GM19238 (cell line): ENCODE measurements around the gene LRRC30.
"Not testable (repeated sequence)": the region's sequence is repeated elsewhere in the genome, so short reads cannot be mapped to it uniquely, and the experiment has no call there.

Source experiments
- DNase-seq: peaks from one replicate; pipeline ENCODE4 v3.0.0; 2011; ENCODE audit warnings: low spot score; ENCODE audit not compliant: insufficient read length

Gene LRRC30

DNA sequence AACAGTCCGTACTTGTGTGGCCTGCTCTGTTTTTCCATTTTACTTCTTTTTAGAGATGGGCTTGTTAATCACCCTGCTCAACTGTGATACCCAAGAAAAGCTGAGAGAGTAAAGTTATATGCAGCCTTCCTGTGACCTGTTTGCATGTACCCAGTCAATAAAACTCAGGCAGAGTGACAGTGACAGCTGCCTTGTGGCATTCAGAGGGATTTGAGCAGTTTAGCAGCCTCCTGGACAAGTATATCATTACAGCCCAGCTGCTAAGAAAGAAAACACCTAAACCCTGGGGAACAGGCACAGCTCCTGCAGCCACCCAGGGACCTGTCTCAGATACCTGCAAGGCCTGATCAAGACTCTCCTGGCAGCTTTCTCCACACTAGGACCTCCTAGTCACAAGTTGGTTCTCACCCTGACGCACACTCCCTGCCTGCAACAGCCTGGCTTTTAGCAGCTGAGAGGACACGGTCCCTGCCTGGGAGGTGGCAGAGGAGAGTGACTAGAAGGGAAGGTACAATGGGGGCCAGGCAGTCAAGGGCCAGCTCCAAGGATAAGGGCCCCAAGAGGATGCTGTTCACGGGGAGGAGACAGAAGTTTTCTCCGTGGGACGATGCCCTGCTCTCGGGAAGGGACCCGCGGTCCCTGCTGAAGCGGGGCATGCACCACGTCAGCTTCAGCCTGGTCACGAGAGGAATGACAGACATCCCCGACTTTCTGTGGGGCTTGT lies at the start of gene LRRC30:
Gene LRRC30, plus strand, starts transcription at position 464 of the 724 bp plus-strand sequence. Its CDS starts 50 bp downstream, at position 514.
- DNase-seq: no peak

DNA sequence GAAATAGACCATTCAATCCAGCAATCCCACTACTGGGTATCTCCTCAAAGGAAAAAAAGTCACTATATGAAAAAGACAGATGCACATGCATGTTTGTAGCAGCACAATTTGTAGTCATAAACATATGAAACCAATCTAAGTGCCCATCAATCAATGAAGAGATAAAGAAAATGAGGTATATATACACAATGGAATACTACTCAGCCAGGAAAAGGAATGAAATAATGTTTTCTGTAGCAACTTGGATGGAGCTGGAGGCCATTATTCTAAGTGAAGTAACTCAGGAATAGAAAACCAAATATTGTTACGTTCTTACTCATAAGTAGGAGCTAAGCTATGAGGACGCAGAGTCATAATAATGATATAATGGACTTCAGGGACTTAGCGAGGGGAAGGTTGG lies 45.2 kb upstream of the LRRC30 start:
- no peak for DNase-seq

DNA sequence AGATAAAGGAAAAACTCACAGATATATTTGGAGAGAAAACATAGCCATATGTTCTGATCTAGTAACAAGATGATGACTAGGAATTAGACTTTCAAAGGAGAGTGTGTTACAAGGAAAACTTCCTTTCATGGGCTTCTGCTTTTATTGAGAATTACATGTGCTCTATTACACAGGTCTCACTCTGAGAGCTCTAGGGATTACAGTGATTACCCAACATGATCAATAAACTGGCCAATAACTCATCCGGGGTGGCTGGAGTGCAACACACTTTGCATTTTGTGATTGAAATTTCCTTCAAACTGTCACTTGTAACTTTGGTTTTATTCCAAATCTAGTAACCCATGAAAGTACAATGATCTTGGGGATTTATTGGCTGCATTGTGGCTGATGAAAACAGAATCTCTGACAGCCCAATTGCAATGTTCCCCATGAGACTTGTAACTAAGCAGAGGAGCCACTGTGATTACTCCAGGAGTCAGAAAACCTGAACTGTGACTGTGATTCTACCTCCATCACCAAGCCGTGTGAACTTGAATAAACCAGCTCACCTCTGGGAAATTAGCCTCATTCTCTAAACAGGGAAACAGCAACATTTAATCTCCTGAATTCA lies 40.2 kb upstream of the LRRC30 start:
- no peak for DNase-seq

DNA sequence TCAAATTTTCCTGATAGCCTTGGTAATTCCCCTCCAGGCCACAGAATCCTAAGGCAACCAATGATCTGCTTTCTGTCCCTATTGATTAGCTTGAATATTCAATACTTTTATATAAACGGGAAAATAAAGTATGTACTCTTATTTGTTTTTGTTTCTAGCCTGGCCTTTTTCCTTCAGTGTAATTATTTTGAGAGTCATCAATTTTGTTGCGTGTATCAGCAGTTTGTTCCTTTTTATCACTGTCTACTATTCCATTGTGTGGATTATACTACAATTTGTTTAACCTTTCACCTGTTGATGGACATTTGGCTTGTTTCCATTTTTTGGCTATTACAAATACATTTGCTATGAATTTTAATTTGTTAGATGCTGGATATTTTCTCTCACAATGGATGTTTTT lies 39.2 kb upstream of the LRRC30 start:
- no peak for DNase-seq

DNA sequence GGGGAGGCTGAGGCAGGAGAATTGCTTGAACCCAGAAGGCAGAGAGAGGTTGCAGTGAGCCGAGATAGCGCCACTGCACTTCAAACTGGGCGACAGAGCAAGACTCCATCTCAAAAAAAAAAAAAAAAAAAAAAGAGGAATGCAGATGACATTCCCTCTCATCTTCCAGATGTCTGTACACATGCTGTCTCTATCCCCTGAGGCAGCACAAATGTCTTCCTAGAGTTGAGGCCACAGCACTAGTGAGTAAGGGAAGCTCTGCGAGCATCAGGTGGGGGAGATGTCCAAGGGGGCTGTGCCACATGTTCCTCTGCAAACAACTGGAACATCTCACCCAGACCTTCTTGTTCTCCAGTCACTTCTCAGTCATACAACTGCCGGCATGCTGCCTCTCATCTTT lies 35.6 kb upstream of the LRRC30 start:
- DNase-seq: no peak

DNA sequence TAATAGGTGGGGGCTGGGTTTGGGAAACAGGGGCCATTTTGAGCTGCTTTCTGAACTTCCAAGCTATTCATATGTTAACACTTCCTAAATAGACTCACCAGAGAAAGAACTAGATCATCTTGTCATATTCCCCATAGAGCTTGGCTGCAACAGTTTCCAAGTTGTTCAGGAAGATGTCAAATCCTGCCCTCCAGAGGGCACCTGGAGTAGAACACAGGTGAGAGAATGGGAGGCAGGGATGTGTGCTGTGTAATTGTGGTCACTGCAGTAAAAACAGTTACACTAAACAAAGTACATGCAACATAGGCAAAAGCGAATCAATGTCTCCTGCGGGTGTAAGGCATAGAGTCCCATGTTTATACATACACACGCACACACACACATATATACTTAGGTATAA lies 34.5 kb upstream of the LRRC30 start:
- DNase-seq: no peak

DNA sequence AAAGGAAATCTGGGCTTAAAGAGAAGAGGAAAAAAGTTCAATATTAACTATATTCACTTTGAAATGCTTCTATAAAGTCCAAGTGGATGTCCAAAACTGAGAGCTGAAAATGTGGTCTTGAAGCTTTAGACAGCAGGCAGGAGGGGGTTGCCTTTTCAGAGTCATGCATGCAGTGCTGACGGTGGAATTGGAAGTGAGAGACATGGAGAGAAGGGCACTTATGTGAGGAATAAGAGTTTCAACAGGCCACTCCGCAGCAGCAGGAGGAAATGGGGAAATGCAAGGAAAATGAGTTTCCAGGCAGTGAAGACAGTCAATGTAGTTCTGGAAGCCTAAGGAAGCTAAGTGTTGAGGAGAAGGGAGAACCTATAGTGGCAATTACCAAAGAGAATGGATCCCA lies 33.0 kb upstream of the LRRC30 start:
- DNase-seq: no peak

DNA sequence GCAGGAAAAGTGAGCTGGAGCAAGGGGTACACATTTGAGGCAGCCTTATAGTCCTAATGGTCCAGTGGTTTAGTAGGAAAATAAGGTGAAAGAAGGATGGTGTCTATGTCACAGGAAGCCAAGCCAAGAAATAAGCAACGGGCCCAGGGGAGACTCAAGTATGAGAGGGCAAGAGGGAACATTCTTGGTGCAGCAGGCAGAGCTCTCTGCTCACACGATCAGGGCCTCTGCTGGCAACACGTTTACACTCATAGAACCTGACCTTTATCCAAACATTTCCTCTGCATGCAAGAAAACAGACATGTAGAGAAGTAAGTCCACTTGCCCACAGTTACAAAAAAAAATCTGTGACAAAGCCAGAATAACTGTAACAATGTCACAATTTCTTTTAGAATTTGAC lies 32.6 kb upstream of the LRRC30 start:
- no peak for DNase-seq

DNA sequence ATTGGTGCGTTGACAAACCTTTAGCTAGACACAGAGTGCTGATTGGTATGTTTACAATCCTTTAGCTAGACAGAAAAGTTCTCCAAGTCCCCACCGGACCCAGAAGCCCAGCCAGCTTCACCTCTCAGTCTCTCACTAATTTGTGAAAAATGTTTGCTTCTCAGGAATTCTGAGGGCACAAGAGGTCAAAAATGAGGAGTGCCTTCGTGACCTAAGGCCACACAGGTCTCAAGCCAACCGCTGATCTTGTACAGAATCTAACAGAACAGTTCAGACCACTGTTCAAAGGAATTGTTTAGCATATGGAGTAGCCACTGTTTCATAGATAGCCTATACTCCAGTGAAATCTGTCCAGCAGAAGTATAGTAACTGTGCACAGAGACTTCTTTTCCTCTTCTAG lies 29.8 kb upstream of the LRRC30 start:
- no peak for DNase-seq

DNA sequence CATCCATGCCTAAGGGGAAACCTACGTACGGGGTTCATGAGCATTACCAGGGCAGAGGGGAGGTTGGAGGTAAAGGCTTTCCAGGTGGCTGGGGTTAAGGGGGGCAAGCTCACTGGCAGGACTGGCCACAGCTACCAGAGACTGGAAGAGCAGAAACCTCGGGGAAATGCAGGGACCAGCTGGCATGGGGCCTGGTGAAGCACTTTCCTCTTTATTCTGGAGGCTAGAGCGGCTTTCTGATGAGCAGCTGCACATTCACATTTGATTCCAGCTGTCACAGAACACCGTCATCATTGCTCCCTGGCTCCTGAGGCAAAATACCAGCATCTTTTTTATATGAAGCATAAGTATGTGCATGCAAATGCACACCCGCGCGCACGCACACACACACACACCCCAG lies 28.7 kb upstream of the LRRC30 start:
- DNase-seq: no peak

DNA sequence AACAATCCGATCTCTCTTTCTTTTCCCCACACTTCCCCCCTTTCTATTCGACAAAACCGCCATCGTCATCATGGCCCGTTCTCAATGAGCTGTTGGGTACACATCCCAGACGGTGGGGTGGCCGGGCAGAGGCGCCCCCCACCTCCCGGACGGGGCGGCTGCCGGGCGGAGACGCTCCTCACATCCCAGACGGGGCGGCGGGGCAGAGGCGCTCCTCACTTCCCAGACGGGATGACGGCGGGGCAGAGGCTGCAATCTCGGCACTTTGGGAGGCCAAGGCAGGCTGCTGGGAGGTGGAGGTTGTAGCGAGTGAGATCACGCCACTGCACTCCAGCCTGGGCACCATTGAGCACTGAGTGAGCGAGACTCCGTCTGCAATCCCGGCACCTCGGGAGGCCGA lies 27.3 kb upstream of the LRRC30 start:
- not testable (repeated sequence) for DNase-seq

DNA sequence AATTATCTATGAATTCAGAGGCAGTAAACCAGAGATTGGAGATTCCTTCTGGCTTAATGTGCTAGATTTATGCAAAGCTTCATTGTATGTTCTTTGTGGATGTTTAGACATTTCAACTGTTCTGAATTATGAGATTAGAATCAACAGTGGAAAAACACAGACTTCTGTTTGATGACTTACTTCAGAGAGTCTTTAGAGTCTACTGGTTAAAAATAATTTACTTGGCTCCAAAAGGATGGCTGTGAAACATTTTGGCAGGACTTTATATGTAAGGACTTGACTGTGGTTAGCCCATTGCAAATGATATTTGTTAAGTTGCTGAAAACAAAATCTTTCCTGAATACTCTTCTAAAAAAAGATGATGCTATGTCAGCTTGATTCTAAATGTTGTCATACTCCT lies 25.5 kb upstream of the LRRC30 start:
- DNase-seq: no peak

DNA sequence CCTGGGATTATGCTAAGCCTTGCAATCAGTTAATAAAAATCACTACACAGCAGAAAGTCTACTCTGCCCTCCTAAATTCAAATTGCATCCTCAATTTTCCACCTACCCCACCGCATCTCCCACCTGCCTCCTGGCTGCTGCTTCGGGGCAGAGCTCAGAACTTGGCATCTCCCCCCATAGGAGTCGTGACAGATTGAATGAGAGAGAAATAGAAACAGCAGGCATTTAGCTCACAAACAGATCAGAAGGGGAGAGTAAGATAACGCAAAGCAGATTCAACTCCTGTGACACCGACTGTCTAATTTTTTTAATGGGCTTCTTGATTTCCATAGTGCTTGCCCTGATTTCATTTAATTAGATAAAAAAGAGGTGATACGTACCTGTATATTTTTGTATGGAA lies 24.7 kb upstream of the LRRC30 start:
- DNase-seq: no peak

DNA sequence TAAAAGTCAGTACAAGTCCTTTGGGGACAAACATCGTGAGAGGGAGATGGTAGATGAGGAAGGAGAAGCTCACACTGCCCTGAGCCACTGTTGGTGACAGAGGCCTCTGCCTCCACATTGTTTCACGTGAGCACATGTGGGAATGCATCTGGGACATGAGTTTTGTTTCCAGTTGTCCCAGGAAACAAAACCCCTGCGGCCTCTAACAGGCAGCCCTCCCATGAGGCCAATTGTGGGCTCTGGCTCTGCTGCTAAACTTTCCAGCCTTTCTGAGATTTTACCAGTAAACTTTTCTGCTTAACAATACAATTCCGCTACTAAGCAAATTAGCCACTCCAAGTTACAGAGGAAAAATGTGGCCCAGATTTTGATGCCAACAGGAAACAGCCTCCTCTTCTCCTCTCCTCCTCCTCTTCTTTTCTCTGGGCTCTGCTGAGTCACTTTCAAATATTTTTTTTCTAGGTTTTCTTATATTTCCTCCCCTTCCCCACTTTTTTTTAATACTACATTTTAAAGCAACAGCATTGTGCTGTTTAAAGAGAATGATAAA lies 23.4 kb upstream of the LRRC30 start:
- no peak for DNase-seq

DNA sequence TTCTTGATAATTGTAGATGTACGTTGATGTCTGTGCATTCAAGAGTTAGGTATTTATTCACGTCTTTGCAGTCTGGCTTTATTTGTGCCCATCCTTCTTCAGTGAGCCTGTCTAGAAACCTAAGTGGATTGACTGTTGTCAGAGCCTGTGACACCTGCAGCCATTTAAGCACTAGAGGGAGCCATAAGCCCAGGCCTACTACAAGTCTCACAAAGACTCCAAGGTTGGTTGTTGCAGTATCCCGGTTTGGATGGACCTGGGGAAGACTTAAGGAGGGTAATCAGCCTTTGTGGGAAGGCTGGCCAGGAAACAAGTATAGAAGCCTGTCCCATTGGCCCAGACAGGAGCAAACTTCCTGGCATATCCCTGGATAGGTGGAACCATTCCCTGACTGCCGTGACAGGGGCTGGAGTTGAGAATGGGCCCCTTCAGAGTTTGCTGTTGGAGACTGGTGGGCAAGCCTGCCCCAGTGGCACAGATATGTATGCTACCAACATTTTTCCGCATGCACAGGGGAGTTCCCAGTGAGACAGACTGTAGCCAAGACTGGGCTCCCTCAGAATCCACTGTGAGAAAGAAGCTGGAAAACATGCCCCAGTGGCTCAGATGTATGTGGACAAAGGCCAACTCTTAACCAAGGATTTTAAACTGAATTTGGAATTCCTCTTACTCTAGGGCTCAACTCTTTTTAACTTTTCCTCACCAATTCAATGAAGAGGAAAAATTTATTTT lies 9.3 kb upstream of the LRRC30 start:
- DNase-seq: no peak

DNA sequence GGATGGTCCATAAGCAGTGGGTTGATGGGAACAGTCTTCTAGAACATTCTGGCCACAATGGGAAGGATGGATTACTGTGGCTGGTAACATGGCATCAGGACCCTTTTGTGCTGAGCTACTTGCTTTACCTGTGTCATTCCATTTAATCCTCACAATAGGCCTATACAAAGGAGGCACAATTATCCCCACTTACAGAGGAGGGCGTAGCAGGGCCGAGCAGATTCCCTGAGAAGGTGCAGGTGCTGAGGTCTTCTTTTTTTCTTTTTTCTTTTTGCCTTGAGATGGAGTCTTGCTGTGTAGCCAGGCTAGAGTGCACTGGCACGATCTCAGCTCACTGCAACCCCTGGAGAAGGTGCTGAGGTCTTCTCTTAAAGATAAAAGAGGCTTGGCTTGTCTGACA lies 6.7 kb upstream of the LRRC30 start:
- no peak for DNase-seq

DNA sequence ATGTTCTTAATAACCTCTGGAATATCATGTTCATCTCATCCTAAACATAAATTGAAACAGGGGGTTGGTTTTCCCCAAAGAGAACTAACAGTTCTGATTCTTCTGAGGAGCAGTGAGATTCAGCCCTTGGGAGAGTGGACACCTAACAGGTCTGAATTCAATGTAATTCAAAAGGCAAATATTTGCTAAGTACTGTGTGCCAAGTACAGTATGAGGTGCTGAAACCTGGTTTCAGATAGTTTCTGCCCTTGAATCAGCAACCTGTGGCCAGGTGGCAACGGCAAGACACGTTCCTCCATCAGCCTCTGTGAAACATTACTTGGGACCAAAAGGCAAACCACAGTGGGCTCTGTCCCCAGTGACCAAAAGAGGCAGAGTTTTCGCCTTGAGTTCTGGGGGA lies 1.3 kb downstream of the LRRC30 start:
- no peak for DNase-seq

DNA sequence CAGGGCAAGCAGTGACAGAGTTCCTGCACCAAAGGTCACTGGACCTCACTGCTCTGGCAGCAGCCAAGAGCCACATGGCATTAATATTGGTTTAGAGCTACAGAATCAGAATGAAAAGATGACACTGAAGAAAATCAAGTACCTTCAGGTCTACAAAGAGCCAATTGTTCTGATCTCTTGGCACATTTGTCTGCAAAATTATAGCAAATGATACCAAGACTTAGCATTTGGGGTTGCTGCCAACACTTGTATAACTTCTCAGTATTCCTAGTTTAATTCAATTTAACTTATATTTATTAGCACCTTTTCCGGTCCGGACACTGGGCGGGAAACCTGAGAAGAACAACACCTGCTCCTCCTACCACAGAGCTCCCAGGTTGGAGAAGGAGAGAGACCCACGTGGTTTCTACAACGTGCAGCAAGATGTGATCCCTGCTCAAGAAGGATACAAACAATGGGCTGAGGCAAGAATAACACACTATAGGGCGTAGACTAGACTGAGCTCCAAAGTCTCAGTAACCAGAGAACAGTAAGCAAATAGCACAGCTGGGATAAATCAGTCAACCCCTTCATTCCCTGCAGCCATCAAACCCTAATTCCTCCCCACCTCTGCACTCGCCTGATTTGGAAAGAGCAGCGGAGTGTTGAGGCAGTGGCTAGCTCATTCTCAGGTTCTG lies 2.4 kb downstream of the LRRC30 start:
- DNase-seq: no peak

DNA sequence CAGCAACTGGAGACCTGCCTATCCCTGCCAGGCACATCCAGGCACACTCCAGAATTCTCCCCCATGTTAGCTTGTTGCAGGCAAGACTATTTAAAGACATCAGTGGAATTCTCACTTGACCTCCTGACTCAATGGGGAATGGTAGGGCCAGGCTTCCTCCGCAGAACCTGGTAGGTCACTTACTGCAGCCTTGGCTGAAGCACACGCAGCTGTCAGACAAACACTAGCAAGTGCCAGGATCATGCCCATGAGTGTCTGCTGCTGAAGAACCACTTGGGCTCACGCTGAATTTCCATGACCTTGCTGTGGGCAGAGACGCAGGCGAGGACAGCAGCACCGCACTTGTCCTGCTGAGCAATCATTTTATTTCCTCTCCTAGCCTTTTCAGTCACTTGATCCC lies 3.2 kb downstream of the LRRC30 start:
- DNase-seq: no peak

DNA sequence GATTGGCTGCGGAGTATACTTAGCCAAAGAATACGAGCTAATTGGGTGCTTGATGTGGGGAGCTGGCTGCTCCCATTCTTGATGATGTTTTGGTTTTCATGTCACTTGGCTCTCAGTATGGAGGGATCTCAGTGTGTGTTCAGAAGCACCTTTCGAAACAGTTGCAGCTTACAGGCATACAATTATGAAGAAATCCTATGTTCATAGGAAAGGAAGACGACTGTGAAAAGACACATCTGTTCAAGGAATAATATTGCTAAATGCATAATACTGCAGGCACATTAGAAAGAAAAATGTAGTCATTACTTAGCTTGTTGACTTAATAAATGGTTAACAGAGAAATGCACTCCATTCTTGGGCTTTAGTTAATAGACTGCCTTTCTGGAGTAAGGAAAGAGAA lies 4.1 kb downstream of the LRRC30 start:
- DNase-seq: no peak

DNA sequence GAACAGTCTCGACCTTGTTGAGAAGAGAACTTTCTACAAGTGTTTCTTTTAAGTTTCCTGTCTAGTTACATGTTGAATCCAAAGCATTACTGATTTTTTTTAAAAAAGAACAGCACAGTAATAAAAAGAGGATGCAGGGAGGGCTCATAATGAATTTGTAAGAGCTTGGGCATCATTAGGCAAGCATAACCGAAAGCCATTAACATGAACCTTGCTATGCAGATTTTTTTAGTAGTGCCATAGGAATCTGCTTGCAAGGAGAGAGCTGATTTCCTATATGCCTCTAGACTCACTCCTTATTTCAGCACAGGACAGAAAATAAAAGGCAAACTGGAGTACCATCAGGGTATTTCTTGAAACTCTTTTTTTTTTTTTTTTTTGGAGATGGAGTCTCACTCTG lies 5.2 kb downstream of the LRRC30 start:
- DNase-seq: no peak

DNA sequence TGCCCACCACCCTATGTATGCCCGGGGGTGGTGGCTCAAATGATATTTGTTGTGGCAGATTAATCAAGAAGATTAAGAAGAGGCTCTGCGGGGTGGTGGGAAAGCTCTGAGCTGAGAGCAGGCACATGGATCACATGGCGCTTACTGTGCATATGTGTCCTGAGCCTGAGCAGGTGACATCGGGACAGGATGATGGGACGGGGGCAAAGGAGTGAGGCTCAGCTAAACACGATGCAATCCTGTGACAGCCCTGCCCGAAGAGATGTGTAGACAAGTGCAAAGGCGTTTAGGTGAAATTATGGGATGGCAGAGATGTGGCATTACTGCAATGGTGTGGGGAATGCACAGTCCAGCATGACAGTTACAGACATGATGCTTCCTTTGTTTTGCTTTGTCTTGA lies 6.0 kb downstream of the LRRC30 start:
- DNase-seq: no peak
